Skeletal muscle satellite cell (primary cell): ENCODE results near the gene PCDHB9.
"Not testable (repeated sequence)": the region's sequence is repeated elsewhere in the genome, so short reads cannot be mapped to it uniquely, and the experiment has no call there.

Experiments
- H3K27me3 ChIP-seq: 2 replicates; pipeline ENCODE4 v1.7.0; 2013; ENCODE audit warnings: low read length; ENCODE audit not compliant: control insufficient read depth, insufficient read depth
- H3K36me3 ChIP-seq: 2 replicates; pipeline ENCODE4 v1.7.0; 2013; ENCODE audit warnings: mild to moderate bottlenecking, control low read depth, low read length; ENCODE audit not compliant: insufficient read depth
- H3K4me1 ChIP-seq: 2 replicates; pipeline ENCODE4 v1.7.0; 2013; ENCODE audit warnings: low read length; ENCODE audit not compliant: control insufficient read depth, insufficient read depth
- H3K4me2 ChIP-seq: 2 replicates; pipeline ENCODE4 v1.7.0; 2013; ENCODE audit warnings: mild to moderate bottlenecking, low read length
- H3K4me3 ChIP-seq: 2 replicates; pipeline ENCODE4 v1.7.0; 2013; ENCODE audit warnings: low read length
- H3K9ac ChIP-seq: 2 replicates; pipeline ENCODE4 v1.7.0; 2013; ENCODE audit warnings: mild to moderate bottlenecking, low read depth, low read length, moderate library complexity
- H3K9me3 ChIP-seq: replicated peaks from 2 replicates; pipeline ENCODE4 v1.7.0; 2013; ENCODE audit warnings: mild to moderate bottlenecking, control low read depth, low read length

Gene PCDHB9

DNA sequence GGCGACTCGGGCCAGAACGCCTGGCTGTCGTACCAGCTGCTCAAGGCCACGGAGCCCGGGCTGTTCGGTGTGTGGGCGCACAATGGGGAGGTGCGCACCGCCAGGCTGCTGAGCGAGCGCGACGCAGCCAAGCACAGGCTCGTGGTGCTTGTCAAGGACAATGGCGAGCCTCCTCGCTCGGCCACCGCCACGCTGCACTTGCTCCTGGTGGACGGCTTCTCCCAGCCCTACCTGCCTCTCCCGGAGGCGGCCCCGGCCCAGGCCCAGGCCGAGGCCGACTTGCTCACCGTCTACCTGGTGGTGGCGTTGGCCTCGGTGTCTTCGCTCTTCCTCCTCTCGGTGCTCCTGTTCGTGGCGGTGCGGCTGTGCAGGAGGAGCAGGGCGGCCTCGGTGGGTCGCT is 7.4 kb downstream of the PCDHB9 start:
- H3K36me3 ChIP-seq, H3K4me1 ChIP-seq, H3K9me3 ChIP-seq, H3K4me3 ChIP-seq, H3K27me3 ChIP-seq, H3K4me2 ChIP-seq, H3K9ac ChIP-seq: not testable (repeated sequence)

- no peaks in the 10 kb centered on the region for H3K9me3 ChIP-seq
- H3K4me2 ChIP-seq, result no peak overlapping the region
- no peaks in the 10 kb centered on the region for H3K4me1 ChIP-seq
- no peaks in the 10 kb centered on the region for H3K36me3 ChIP-seq
- H3K9ac ChIP-seq, result no peak overlapping the region
- H3K4me3 ChIP-seq, result no peak overlapping the region
- no peaks in the 10 kb centered on the region for H3K27me3 ChIP-seq
These were observed 9.4 kb downstream of the PCDHB9 start for GRCh38 chr5:141196363-141196762.

- no peak within 1 kb of the TSS for H3K9ac ChIP-seq
These were observed 12.6 kb downstream of the PCDHB9 start, which contains the start of gene PCDHB11 for GRCh38 chr5:141199359-141200235. PCDHB11 (plus strand) TSS chr5:141199627; CDS start chr5:141199775, 148 bp downstream.

GRCh38 chr5:141201126-141201525 is 14.2 kb downstream of the PCDHB9 start:
- H3K9ac ChIP-seq, H3K4me3 ChIP-seq, H3K4me1 ChIP-seq, H3K27me3 ChIP-seq, H3K36me3 ChIP-seq, H3K4me2 ChIP-seq, H3K9me3 ChIP-seq: not testable (repeated sequence)

More at GRCh38 chr5:141199359-141200235, 12.6 kb downstream of the PCDHB9 start, which contains the start of gene PCDHB11:
- Histone ChIP-seq H3K4me2 (no peak within 1 kb of the TSS), H3K4me1 (no peaks in the 10 kb centered on the region), H3K4me3 (peak within 1 kb of the TSS; percentile 45), H3K9me3 (no peaks in the 10 kb centered on the region), H3K36me3 (no peaks in the 10 kb centered on the region), H3K27me3 (no peaks in the 10 kb centered on the region)

GRCh38 chr5:141201646-141202045 is 14.7 kb downstream of the PCDHB9 start:
- H3K4me2 ChIP-seq, H3K27me3 ChIP-seq, H3K9ac ChIP-seq, H3K4me1 ChIP-seq, H3K9me3 ChIP-seq, H3K4me3 ChIP-seq, H3K36me3 ChIP-seq: not testable (repeated sequence)

- Histone ChIP-seq H3K4me2 (peak within 1 kb of the TSS; percentile 49), H3K9ac (no peak within 1 kb of the TSS), H3K4me1 (no peaks in the 10 kb centered on the region), H3K9me3 (no peaks in the 10 kb centered on the region), H3K4me3 (peak within 1 kb of the TSS; percentile 45), H3K27me3 (peaks cover 2% of the 10 kb centered on the region), H3K36me3 (no peaks in the 10 kb centered on the region)
These were observed 21.5 kb downstream of the PCDHB9 start, which contains the start of gene PCDHB12 for GRCh38 chr5:141208478-141208877. PCDHB12 (plus strand) TSS chr5:141208719; CDS start chr5:141208908, 189 bp downstream.

DNA sequence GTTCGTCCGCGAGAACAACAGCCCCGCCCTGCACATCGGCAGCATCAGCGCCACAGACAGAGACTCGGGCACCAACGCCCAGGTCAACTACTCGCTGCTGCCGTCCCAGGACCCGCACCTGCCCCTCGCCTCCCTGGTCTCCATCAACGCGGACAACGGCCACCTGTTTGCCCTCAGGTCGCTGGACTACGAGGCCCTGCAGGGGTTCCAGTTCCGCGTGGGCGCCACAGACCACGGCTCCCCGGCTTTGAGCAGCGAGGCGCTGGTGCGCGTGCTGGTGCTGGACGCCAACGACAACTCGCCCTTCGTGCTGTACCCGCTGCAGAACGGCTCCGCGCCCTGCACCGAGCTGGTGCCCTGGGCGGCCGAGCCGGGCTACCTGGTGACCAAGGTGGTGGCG is 23.3 kb downstream of the PCDHB9 start:
- H3K27me3 ChIP-seq, H3K36me3 ChIP-seq, H3K4me2 ChIP-seq, H3K9me3 ChIP-seq, H3K9ac ChIP-seq, H3K4me1 ChIP-seq, H3K4me3 ChIP-seq: not testable (repeated sequence)

DNA sequence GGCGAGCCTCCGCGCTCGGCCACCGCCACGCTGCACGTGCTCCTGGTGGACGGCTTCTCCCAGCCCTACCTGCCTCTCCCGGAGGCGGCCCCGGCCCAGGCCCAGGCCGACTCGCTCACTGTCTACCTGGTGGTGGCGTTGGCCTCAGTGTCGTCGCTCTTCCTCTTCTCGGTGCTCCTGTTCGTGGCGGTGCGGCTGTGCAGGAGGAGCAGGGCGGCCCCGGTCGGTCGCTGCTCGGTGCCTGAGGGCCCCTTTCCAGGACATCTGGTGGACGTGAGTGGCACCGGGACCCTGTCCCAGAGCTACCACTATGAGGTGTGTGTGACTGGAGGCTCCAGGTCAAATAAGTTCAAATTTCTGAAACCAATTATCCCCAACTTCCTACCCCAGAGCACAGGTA is 23.9 kb downstream of the PCDHB9 start:
- not testable (repeated sequence) for H3K4me3 ChIP-seq, H3K4me2 ChIP-seq, H3K36me3 ChIP-seq, H3K27me3 ChIP-seq, H3K4me1 ChIP-seq, H3K9ac ChIP-seq, H3K9me3 ChIP-seq

GRCh38 chr5:141213656-141214339 is 26.8 kb downstream of the PCDHB9 start, which contains the start of gene PCDHB13:
PCDHB13 (plus strand) TSS chr5:141213919; CDS start chr5:141214124, 205 bp downstream.
- peak within 1 kb of the TSS; percentile 42 for H3K4me3 ChIP-seq
- H3K9me3 ChIP-seq, H3K4me1 ChIP-seq, H3K4me2 ChIP-seq, H3K9ac ChIP-seq, H3K27me3 ChIP-seq, H3K36me3 ChIP-seq: not testable (repeated sequence)

DNA sequence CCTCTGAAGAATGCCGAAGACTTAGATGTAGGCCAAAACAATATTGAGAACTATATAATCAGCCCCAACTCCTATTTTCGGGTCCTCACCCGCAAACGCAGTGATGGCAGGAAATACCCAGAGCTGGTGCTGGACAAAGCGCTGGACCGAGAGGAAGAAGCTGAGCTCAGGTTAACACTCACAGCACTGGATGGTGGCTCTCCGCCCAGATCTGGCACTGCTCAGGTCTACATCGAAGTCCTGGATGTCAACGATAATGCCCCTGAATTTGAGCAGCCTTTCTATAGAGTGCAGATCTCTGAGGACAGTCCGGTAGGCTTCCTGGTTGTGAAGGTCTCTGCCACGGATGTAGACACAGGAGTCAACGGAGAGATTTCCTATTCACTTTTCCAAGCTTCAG is 27.6 kb downstream of the PCDHB9 start:
- H3K4me3 ChIP-seq, H3K4me2 ChIP-seq, H3K4me1 ChIP-seq, H3K27me3 ChIP-seq, H3K9ac ChIP-seq, H3K36me3 ChIP-seq, H3K9me3 ChIP-seq: not testable (repeated sequence)

DNA sequence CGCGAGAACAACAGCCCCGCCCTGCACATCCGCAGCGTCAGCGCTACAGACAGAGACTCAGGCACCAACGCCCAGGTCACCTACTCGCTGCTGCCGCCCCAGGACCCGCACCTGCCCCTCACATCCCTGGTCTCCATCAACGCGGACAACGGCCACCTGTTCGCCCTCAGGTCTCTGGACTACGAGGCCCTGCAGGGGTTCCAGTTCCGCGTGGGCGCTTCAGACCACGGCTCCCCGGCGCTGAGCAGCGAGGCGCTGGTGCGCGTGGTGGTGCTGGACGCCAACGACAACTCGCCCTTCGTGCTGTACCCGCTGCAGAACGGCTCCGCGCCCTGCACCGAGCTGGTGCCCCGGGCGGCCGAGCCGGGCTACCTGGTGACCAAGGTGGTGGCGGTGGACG is 28.5 kb downstream of the PCDHB9 start:
- not testable (repeated sequence) for H3K4me1 ChIP-seq, H3K9ac ChIP-seq, H3K9me3 ChIP-seq, H3K36me3 ChIP-seq, H3K27me3 ChIP-seq, H3K4me2 ChIP-seq, H3K4me3 ChIP-seq
